ENCODE data around the gene LRRFIP1. TPM values are rescaled to one million over a fixed set of nuclear protein-coding genes. Genes with fewer than 3 reads are reported as not detected.

LRRFIP1 gene
- total and polyA plus RNA-seq, 2 of the 13 experiments (the other 11 are each of a cell fraction or from before 2014, with no cell fraction given): 15.9 to 40.5 TPM

GRCh38 chr2:237743561-237744269 lies 116.3 kb downstream of the LRRFIP1 start (continued):
- 0 out of 2 replicates have a peak, but pooled peaks have one; percentile 35 for TF ChIP-seq ZBTB4 (CRISPR knock-in tag; IDR thresholded peaks at IDR 0.05; ENCODE audit: borderline replicate concordance)
- TF ChIP-seq TAF1 (CRISPR knock-in tag; IDR thresholded peaks at IDR 0.05): no peak
- peak; percentile 56; the same call in 1 of the 2 replicates for TF ChIP-seq FOXP1 (IDR thresholded peaks at IDR 0.05)
- TF ChIP-seq FOXP1 (CRISPR knock-in tag; IDR thresholded peaks at IDR 0.05): peak; percentile 95
- TF ChIP-seq PTBP1 (IDR thresholded peaks at IDR 0.05; ENCODE audit: low read depth, low read length, poor library complexity, severe bottlenecking): no peak
- peak; percentile 90; the same call in 1 of the 2 replicates for TF ChIP-seq MIER3 (CRISPR knock-in tag; IDR thresholded peaks at IDR 0.05; ENCODE audit: borderline replicate concordance)
- TF ChIP-seq RFXANK (CRISPR knock-in tag; IDR thresholded peaks at IDR 0.05): no peak
- TF ChIP-seq HNF1A (IDR thresholded peaks at IDR 0.05; ENCODE audit: low read depth): peak; percentile 37; the same call in 1 of the 2 replicates
- peak; percentile 60; the same call in 1 of the 2 replicates for TF ChIP-seq HNF1A (CRISPR knock-in tag; IDR thresholded peaks at IDR 0.05; ENCODE audit: borderline replicate concordance)
- TF ChIP-seq THAP8 (CRISPR knock-in tag; IDR thresholded peaks at IDR 0.05; ENCODE audit: borderline replicate concordance): no peak
- TF ChIP-seq MZF1 (CRISPR knock-in tag; IDR thresholded peaks at IDR 0.05; ENCODE audit: borderline replicate concordance): no peak
- TF ChIP-seq AFF4 (CRISPR knock-in tag; IDR thresholded peaks at IDR 0.05): no peak
- TF ChIP-seq HINFP (CRISPR knock-in tag; IDR thresholded peaks at IDR 0.05; ENCODE audit: low read depth): 0 out of 2 replicates have a peak, but pooled peaks have one; percentile 60
- peak; percentile 57; the same call in 1 of the 2 replicates for TF ChIP-seq KDM1A (CRISPR knock-in tag; IDR thresholded peaks at IDR 0.05)
- TF ChIP-seq TP53 (CRISPR knock-in tag; conservative IDR thresholded peaks at IDR 0.05): no peak

Data from HepG2 (cell line).